UCSD-AML1 (cell line): Measurements from ENCODE around the gene RSRC1.
A peak's percentile ranks its signal among the peaks of the same experiment; 100 is the strongest.
"Not testable (repeated sequence)": the region's sequence is repeated elsewhere in the genome, so short reads cannot be mapped to it uniquely, and the experiment has no call there.

ENCODE experiments used
- DNase-seq: peaks from one replicate; lab custom pipeline; 2025; ENCODE audit not compliant: unreplicated experiment; lab: John Stamatoyannopoulos, UW

Gene RSRC1

DNA sequence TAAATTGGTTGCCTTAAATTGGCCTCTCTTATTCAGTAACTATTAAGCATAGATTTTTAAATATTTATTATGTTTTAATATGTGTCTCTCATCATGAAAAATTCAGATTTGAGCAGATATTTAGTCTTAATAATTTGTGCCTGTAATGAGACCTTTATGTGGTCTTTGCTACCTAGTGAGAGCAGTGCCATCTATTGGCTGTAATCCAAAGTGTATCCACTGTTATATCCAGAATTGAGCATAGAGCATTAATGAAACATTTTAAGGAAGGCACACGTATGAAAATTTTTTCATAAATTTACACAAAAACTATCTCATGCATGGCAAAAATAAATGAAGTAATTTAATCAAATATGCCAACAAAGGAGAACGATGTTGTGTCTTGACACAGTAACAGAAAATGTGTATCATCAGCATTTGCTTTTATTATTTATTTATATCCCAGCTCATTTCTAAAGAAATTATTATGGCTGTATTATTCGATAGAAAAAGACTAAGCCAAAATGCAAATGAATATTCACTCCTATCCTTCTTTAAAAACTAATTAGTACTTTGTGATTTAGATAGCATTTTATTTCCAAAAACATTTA is 203.5 kb downstream of the RSRC1 start:
- no peak for DNase-seq

DNA sequence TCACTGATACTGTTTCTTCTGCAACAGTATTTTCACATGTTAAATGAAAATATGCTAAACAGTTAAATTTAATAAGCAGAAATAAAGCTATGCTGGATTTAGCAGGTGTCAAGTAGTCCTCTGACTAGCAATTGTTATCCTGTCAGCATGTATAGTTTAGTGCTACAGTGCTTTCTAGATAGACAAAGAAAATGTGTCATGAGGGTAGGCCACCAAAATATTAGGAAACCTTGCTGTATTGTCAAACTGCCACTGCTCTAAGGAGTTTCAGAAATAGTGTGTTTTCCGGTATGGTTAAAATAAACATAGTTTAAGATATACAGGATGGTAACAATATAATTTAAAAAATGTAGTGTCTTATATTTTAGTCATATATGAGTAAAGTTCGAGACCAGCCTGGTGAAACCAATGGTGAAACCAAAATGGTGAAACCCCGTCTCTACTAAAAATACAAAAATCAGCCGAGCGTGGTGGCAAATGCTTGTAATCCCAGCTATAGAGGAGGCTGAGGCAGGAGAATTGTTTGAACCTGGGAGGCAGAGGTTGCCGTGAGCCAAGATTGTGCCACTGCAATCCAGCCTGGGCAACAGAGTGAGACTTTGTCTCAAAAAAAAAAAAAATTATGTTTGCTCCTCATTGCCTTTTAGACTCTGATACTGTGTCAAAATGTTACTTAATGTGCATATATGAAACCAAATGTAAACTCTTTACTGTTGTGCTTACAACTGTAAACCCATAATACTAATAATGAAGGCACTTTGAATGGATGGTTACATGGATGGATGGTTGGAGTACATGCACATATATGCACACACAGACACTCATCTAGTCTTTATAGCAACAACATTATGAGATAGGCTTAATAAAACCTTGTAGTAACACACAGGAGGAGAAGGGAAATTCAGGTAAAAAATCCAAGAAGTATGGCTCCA is 204.8 kb downstream of the RSRC1 start:
- no peak for DNase-seq

DNA sequence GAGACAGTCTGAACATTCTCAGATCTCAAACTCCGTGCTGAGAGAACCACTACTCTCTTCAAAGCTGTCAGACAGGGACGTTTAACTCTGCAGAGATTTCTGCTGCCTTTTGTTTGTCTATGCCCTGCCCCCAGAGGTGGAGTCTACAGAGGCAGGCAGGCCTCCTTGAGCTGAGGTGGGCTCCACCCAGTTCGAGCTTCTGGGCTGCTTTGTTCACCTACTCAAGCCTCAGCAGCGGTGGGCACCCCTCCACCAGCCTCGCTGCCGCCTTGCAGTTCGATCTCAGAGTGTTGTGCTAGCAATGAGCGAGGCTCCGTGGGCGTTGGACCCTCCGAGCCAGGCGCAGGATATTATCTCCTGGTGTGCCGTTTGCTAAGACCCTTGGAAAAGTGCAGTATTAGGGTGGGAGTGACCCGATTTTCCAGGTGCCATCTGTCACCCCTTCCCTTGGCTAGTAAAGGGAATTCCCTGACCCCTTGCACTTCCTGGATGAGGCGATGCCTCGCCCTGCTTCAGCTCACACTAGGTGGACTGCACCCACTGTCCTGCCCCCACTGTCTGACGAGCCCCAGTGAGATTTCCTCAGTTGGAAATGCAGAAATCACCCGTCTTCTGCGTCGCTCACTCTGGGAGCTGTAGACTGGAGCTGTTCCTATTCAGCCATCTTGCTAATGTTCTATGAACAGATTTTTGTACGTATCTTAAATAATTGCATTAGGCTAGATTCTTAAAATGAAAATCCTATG is 220.0 kb downstream of the RSRC1 start:
- not testable (repeated sequence) for DNase-seq

DNA sequence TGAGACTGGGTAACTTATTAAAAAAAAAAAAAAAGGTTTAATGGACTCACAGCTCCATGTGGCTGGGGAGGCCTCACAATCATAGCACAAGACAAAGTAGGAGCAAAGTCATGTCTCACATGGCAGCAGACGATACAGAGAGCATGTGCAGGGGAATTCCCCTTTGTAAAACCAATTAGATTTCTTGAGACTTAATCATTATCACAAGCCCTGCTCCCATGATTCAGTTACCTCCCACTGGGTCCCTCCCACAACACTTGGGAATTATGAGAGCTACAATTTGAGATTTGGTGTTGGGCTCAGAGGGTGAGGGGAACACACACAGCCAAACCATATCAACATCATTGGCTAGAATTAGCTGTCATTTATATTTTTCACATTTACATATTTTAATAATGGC is 221.0 kb downstream of the RSRC1 start:
- DNase-seq = no peak

DNA sequence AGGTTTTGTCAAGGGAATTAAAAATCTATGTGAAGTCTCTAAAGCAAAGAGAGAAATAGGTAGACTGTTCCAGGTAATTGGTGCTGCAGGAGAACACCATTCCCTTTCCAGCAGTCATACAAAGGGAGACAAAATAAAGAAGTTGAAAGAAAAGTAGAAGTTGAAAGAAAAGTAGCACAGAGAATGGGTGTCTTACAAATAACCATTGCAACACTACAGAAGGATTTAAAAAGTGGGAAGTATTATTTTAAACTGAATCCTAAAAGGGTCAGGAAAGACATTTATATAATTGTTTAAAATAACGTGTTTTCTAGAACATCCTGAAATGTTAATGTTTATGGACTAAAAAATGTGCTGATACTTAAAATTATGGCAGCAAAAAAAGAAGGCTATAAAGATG is 223.8 kb downstream of the RSRC1 start:
- DNase-seq = no peak

DNA sequence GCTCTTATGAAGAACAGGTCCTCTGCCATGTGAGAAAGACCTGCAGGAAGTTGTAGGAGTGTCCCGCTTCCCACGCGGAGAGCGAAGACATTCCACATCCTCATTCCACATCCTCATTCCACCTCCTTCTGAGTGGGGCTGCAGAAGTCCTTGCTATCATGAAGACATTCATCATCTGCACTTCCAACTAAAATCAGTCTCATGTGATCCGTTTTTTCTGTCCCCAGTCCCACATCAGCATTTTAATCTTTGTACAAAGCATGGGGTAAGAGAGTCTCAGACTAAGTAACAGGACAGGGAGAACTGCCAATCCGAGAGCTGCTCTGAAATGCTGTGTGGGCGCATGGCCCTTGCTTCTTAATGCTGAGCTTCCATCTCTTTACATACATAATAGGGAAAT is 227.2 kb downstream of the RSRC1 start:
- no peak for DNase-seq

DNA sequence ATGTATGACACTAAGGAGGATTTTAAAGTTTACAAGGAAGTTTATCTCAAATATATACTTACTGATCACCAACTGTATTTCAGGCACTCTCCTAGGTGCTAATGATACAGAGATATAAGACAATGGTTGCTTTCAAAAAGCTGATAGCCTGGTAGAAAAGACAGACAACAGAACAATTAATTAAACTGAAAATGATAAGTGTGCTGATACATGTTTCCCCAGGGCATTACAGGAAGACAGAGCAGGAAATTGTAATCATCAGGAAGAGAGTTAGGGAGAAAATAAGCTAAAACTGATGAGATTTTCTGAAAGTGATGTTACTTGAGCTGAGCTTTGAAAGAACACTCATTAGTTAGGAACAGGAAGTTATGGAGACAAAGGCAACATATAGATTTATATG is 229.7 kb downstream of the RSRC1 start:
- DNase-seq = no peak

DNA sequence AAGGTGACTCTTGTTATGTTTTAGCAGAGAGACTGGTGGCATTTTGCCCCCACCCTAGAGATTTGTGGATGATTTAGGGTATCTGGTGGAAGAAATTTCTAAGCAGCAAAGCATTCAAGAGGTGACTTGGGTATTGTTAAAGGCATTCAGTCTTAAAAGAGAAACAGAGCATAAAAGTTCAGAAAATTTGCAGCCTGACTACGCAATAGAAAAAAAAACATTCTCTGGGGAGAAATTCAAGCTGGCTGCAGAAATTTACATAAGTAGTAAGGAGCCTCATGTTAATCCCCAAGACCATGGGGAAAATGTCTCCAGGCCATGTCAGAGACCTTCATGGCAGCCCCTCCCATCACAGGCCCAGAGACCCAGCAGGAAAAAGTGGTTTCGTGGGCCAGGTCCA is 231.1 kb downstream of the RSRC1 start:
- DNase-seq = not testable (repeated sequence)

DNA sequence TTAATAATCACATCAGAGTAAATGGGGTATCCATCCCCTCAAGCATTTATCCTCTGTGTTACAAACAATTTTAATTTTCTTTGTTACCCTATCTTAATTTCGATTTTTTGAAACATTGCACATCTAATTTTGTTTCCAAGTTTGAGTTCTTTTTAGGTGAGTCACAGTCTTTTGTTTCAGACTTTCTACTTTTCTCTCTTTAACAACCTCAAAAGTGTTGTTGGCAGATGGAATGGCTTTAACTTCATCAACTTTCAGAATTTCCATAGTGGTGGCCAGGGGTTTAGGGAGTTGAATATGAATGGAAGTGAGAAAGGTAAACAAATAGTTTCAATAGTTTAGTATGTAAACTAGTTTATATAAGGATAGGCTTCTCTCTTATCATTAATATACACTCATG is 238.1 kb downstream of the RSRC1 start:
- no peak for DNase-seq

DNA sequence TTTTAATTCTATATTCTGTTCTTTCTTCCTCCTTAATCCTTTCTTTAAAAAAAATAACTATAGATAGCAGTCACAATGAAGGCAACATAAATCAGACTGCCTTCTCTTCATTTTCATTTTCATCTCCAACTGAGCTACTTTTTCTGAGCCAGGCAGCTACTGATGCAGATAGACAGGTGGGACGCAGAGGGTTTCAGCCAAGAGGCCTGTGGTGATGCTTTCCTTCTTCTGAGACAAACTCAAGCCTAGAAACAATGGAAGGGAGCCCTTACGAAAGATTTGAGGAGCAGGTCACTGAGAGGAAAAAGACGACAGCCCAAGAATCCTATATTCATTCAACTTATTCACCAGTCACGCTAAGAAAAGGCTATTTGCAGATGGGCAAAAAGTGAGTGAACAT is 241.1 kb downstream of the RSRC1 start:
- DNase-seq = no peak

DNA sequence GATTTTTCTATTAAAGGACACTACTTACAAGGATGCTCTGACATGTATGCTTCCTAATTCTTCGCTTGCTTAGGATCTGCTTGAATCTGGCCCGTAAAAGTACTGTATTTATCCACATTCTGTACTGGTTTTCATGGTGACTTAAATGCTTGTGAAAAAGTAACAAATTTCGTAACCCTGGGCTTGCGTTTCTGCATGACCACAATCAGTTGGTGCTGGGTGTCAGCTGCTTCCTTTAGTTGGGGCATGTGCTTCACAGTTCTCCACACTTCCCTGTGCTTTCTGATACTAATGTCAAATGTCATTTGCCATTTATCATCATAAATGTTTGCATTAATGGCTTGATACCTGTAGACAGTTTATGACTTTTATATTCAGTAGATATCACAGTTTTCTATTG is 242.7 kb downstream of the RSRC1 start:
- DNase-seq = peak; percentile 13

DNA sequence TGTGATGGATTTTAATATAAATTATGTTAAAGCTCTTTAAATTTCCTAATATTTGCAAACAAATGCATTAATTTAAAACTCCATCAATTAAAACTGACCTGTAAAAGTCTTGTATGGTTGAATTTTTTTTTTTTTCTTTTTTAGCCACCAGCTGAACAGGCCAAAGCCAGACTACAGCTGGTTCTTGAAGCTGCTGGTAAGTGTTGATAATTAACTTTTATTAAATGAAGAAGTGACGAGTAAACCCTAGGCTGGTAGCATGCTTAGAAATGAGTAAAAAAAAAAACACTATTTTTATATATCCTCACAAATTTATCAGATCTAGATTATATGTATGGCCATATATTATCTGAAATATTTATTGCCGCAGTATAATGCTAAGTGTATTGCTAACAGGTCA is 244.8 kb downstream of the RSRC1 start:
- DNase-seq = no peak

DNA sequence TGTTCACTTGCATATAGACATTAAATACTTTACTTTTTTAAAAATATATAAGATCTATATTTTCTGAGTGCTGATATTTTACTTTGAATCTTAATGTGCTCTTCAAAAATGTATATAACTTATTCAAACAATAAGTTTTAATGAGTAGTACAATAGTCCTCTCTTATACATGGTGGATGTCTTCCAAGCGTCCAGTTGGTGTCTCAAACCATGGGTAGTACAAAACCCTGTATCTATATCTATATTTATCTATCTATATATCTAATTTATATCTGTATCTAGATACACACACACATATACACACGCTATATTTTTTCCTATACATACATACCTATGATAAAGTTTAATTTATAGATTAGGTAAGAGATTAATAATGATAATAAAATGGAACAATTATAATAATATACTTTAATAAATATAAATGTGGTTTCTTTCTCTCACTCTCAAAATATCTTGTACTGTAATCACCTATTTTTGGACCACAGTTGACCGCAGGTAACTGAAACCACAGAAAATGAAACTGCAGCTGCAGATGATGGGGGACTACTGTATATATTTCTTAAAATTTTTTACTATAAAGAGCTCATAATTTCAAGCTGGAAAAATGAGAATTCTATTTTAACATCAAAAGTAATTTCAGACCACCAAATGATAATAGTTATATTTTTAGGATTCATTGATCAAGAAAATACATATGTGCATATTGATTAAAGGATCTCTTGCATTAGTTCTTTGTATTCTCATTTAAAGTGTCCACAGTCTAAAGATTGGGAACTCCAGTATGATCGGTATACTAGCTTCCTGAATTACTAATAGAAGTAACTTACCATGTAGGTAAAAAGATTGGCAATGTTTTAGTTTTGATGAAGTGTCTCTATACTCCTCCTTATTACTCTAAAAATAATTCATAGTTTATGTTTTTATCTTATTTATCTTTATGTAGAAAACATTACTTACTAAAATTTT is 246.0 kb downstream of the RSRC1 start:
- DNase-seq = no peak

DNA sequence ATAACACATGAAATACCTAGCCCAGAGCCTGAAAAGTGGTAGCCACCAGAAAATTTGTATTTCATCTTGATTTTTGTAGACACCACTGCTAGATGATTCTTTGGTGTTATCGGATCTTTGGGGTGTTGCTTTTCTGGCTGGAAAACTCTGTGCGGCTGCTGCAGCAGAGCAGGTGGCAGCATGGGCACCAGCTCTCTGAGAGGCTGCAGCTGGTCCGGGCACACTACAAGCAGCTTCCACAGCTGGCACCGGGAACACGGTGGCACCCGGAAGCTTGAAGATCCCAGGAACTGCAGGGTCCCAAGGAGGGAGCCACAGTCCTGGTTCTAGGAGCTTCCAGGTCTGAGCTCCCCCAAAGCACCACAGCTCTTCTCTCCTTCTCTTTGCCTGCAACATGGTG is 249.4 kb downstream of the RSRC1 start:
- no peak for DNase-seq

DNA sequence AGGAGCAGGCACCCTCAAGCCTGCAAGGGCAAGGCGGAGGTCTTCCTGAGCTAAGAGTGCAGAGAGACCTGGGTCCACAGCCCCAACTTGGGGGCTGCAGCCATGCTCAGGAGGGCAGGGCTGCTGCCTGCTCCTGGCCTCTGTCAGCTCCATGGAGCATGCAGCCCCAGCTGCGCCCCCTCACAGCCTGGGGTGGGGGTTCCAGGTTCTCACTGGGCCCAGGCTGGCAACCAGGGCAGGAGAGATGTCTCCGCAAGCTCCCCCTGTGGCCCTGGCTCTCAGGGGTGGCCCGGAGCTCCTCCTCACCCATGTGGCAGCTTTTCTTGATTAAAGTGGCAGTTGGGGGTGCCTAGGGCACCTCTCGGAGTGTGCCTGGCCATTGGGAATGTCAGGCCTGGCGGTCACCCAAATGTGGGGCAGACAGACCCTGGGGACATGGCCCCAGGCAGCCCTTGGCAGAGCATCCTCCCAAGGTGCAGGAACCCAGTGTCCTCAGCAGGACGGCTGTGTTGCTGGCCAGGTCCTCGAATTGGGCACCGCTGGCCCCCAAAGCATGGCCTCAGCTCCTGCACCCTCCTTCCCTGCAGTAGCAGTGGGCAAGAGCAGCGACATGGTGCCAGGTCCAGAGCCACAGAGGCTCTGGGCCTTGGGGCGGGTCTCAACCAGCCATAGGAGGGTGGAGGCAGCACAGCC is 251.0 kb downstream of the RSRC1 start:
- DNase-seq = no peak

DNA sequence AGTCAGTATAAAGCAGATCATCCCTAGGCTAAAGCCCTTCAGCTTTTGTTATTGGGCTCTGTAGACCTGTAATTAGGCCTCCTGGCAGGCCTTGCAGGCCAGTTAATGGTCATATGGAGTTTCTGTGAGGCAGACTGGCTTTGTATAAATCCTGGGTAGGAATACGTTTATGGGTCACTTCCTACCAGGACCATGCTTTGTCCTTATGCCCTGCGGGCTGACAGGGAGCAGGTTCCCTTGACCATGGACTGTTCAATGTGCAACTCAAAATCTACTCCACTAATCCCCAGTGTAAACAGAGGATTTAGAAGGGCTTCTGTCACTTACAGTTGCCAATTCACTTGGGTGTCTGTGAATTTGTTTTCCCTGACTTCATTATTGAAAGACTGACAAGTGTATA is 258.4 kb downstream of the RSRC1 start:
- no peak for DNase-seq

DNA sequence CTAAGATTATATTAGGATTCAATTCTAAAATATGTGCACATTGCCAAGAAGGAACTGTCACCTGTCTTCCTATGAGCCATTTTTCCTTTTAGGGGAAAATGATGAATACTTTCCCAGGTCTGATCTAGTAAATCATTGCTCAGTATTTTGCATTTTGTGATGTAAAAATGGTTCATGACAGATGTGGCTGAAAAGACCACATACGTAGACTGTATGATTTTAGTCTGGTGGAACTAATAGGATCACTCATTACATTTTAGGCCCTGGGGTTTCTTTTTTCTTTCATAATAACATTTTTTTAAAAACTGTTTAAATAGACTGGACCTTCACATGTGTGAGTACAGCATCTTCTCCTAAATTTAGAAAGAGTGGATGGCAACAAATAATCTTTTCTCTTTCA is 259.4 kb downstream of the RSRC1 start:
- no peak for DNase-seq

DNA sequence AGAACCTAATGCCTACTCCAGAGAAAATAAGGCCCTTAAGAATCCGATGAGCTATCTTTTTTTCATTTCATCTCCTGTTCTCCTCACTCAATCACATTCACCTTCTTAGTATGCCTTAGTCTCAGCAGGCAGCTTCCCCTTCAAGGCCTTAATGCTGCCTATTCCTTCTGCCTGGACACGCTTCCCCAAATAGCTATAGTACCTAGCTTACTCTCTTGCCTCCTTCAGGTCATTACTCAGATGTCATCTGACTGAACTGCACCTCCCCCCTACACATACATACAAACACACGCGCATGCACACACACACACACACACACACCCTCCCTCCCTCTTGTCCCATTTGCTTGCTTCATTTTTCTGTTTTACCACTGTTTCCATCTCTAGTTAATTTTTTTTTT is 269.6 kb downstream of the RSRC1 start:
- no peak for DNase-seq

DNA sequence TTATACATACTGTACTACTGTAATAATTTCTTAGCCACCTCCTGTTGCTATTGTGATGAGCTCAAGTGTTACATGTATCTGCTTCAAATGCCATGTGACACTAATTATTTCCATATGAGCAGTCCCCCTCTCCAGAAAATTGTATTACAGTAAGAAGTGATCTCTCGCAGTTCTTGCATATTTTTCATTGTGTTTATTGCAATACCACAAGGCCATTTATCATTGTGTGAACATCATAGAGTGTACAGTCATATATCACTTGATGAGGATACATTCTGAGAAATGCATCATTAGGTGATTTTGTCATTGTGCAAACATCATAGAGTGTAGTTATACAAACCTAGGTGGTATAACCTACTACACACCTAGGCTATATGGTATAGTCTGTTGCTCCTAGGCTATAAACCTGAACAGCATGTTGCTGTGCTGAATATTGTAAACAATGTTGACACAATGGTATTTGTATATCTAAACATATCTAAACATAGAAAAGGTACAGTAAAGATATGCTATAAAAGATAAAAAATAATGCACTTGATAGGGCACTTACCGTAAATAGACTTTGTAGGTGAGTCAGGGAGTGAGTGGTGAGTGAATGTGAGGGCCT is 271.5 kb downstream of the RSRC1 start:
- DNase-seq = no peak

DNA sequence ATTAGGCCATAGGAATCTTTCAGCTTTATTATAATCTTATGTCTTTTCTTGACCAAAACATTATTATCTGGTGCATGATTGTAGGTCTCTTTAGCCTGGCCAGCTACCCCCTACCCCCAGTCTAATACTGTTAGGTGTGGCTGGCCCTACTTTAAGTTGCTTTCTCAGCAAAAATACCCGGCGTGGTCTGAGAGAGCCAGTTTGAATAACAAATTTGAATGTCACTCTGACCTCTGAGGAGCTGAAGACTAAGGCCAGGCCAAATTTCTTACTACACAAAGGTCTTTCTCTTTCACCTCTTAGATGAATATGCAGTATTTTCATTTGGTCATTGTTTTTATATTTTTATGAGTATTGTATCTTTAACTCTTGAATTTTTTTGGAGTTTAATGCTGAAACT is 272.6 kb downstream of the RSRC1 start:
- DNase-seq = no peak
